Fibroblast of lung (primary cell): ENCODE data around the gene EDEM2.

ENCODE experiments used
- EZH2 ChIP-seq: IDR thresholded peaks from 2 replicates; pipeline ENCODE4 v1.5.1; 2012; ENCODE audit warnings: low read length, control low read depth, mild to moderate bottlenecking; ENCODE audit errors: missing control alignments
- TF ChIP-seq, protein P1 (sequence below), 2 donors: IDR thresholded peaks in 1 of 2; conservative IDR thresholded peaks in 1 of 2; 1 replicate in 1 of 2; 2 replicates in 1 of 2; pipeline ENCODE4 v1.5.1; 2011 to 2012; ENCODE audit warnings: low read length in 2 of 2, control low read depth in 1 of 2, inconsistent platforms in 1 of 2, low read depth in 1 of 2, mild to moderate bottlenecking in 1 of 2

DNA sequence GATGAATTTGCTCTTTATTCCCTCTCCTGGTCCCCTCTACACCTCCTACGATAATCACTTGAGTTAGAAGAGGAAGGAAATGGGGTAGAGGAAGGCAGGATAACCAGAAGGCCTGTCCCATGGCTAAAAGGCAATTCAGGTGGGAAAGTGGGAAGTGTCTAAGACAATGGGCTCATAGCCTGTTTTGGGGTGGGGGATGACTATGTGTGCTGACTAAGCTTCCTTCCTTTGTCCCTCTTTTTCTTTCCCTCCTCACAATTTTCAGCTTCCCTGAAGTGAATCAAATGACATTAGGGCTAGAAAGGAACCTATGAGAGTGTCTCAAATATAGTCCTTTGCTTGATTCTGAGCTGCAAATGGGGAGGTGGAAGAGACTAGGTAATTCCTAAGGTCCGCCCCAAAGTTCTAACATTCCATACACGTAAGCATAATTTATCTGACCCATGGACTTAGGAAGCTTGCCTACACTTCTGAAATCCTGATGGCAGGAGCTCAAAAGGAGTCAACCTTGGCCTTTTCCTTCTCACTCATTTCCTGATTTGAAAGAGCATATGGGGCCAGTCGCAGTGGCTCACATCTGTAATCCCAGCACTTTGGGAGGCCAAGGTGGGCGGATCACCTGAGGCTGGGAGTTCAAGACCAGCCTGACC, 24.3 kb downstream of the EDEM2 start:
- TF ChIP-seq, protein P1, sequence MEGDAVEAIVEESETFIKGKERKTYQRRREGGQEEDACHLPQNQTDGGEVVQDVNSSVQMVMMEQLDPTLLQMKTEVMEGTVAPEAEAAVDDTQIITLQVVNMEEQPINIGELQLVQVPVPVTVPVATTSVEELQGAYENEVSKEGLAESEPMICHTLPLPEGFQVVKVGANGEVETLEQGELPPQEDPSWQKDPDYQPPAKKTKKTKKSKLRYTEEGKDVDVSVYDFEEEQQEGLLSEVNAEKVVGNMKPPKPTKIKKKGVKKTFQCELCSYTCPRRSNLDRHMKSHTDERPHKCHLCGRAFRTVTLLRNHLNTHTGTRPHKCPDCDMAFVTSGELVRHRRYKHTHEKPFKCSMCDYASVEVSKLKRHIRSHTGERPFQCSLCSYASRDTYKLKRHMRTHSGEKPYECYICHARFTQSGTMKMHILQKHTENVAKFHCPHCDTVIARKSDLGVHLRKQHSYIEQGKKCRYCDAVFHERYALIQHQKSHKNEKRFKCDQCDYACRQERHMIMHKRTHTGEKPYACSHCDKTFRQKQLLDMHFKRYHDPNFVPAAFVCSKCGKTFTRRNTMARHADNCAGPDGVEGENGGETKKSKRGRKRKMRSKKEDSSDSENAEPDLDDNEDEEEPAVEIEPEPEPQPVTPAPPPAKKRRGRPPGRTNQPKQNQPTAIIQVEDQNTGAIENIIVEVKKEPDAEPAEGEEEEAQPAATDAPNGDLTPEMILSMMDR (conservative IDR thresholded peaks at IDR 0.05 in 1 of 2, IDR thresholded peaks at IDR 0.05 in 1 of 2; ENCODE audit: low read depth in 1 of 2, low read length in 2 of 2): no peak
- no peak for TF ChIP-seq EZH2
